SK-MEL-5 (cell line): ENCODE results near the gene EPHB2. TPM values are rescaled to one million over a fixed set of nuclear protein-coding genes. Genes with fewer than 3 reads are reported as not detected.

ENCODE experiments used
- small RNA-seq, 2 experiments: library from RNA; depleted of rRNA; stranded (forward); fragments of <200 nt; gene quantifications; one replicate each; pipeline ENCODE3, GENCODE V24; 2014
- total RNA-seq: library from RNA; depleted of rRNA; stranded (reverse); fragments of >200 nt; shearing (Covaris generic); gene quantifications from 2 replicates; pipeline ENCODE4 v1.2.3, GENCODE V29; 2014; rRNA removed

EPHB2 gene
- total RNA-seq, 1 experiment from 2014 or later = 1.3 TPM

Small RNA genes lying within 50 kb of the gene (small RNA-seq; reads per million reads assigned to genes)
- gene MIR4253 (0 reads per million in 2 experiments), gene MIR4684 (0 reads per million in 2 experiments)

Other genes starting within 250 kb of the EPHB2 start
- 0.29 TPM in 1 of 2 replicates, not detected in the other for gene EPHA8, start 147.3 kb upstream of the EPHB2 start, total RNA-seq
- gene C1QA, start 74.2 kb upstream of the EPHB2 start, total RNA-seq = not detected in 2 replicates
- not detected in 2 replicates for gene C1QC, start 67.2 kb upstream of the EPHB2 start, total RNA-seq
- gene C1QB, start 57.6 kb upstream of the EPHB2 start, total RNA-seq = not detected in 2 replicates